H1 (cell line): Measurements from ENCODE around the gene SMARCD1. TPM values are rescaled to one million over a fixed set of nuclear protein-coding genes. Genes with fewer than 3 reads are reported as not detected.
A peak's percentile ranks its signal among the peaks of the same experiment; 100 is the strongest.

Experiments
- BCL11A ChIP-seq, 2 experiments: IDR thresholded peaks; one replicate each; pipeline ENCODE4 v1.6.1; 2011; ENCODE audit warnings: low read depth in 2 of 2, low read length in 2 of 2, mild to moderate bottlenecking in 2 of 2
- CBX5 ChIP-seq: fragments of 300-800, 300-1000 bp; sonication (generic); IDR thresholded peaks from 2 replicates; pipeline ENCODE4 v1.7.1; 2016; ENCODE audit warnings: antibody characterized with exemption, low read length, low read depth
- CBX8 ChIP-seq: fragments of 300-800, 300-1000 bp; sonication (generic); IDR thresholded peaks from 2 replicates; pipeline ENCODE4 v1.7.1; 2016; ENCODE audit warnings: low read depth, low read length, borderline replicate concordance
- CHD1 ChIP-seq: IDR thresholded peaks from 2 replicates; pipeline ENCODE4 v1.6.1; 2012; ENCODE audit warnings: low read depth, low read length, improper control_type of control experiment
- GABPA ChIP-seq: IDR thresholded peaks from 2 replicates; pipeline ENCODE4 v1.6.1; 2011; ENCODE audit warnings: mild to moderate bottlenecking, low read length, moderate library complexity, borderline replicate concordance; ENCODE audit not compliant: insufficient read depth
- GTF2F1 ChIP-seq: IDR thresholded peaks from 2 replicates; pipeline ENCODE4 v1.6.1; 2012; ENCODE audit warnings: low read depth, low read length, improper control_type of control experiment, borderline replicate concordance
- JUND ChIP-seq: IDR thresholded peaks from 2 replicates; pipeline ENCODE4 v1.6.1; 2011; ENCODE audit warnings: mild to moderate bottlenecking, improper control_type of control experiment, low read length
- KDM1A ChIP-seq: fragments of 200-600, 300-600 bp; sonication (generic); IDR thresholded peaks from 2 replicates; pipeline ENCODE4 v1.7.1; 2016; ENCODE audit warnings: mild to moderate bottlenecking, low read length, borderline replicate concordance
- KDM4A ChIP-seq: IDR thresholded peaks from one replicate; pipeline ENCODE4 v1.7.1; 2012; ENCODE audit warnings: low read depth, mild to moderate bottlenecking, moderate library complexity, low read length, inconsistent platforms; ENCODE audit not compliant: severe bottlenecking
- PHF8 ChIP-seq: fragments of 200-600 bp; sonication (generic); conservative IDR thresholded peaks from 2 replicates; pipeline ENCODE4 v1.7.1; 2012; ENCODE audit warnings: low read depth, mild to moderate bottlenecking, inconsistent platforms, low read length, moderate library complexity
- SP1 ChIP-seq: IDR thresholded peaks from 2 replicates; pipeline ENCODE4 v1.6.1; 2011; ENCODE audit warnings: low read depth, low read length
- SP4 ChIP-seq: IDR thresholded peaks from 2 replicates; pipeline ENCODE4 v1.6.1; 2012; ENCODE audit warnings: low read length, inconsistent platforms
- SUZ12 ChIP-seq: fragments of 200-600 bp; sonication (generic); IDR thresholded peaks from 2 replicates; pipeline ENCODE4 v1.6.1; 2012; ENCODE audit warnings: mild to moderate bottlenecking, inconsistent platforms, low read length, moderate library complexity, mixed read lengths
- polyA plus RNA-seq, 7 experiments: library from polyadenylated mRNA; depleted of rRNA in 3 of 7; stranded (reverse) in 5 of 7; unstranded in 2 of 7; fragments of >200 nt in 5 of 7; fragments of 200-250 nt in 2 of 7; gene quantifications; 1 replicate in 5 of 7; 2 replicates in 1 of 7; 4 replicates in 1 of 7; pipeline versions ENCODE4 v1.2.1 to v1.2.3, GENCODE V29; 2011 to 2013; ENCODE audit warnings: missing spikeins in 2 of 7, mixed read lengths in 2 of 7
- total RNA-seq: library from RNA; stranded (reverse); fragmentation: NEBNext Ultra II Directional; extraction: Animal tissue kit (Norgen Biotek cat#: 25700); gene quantifications from 2 replicates; pipeline ENCODE4 v1.2.1, GENCODE V29; 2021
- TF ChIP-seq, protein P1 (sequence below): IDR thresholded peaks from 2 replicates; pipeline ENCODE4 v1.6.1; 2012; ENCODE audit warnings: inconsistent platforms
- TF ChIP-seq, protein P2 (sequence below), 3 experiments: IDR thresholded peaks; 1 replicate in 2 of 3; 2 replicates in 1 of 3; pipeline versions ENCODE4 v1.5.1 to v1.6.1; 2011; ENCODE audit warnings: low read length in 3 of 3, mild to moderate bottlenecking in 3 of 3, inconsistent platforms in 2 of 3, low read depth in 1 of 3, moderate library complexity in 1 of 3; ENCODE audit not compliant: insufficient read depth in 1 of 3; ENCODE audit errors: control extremely low read depth in 1 of 3

The SMARCD1 gene
- total and polyA plus RNA-seq, 2 of the 8 experiments (the other 6 are each of a cell fraction or from before 2014, with no cell fraction given), result 128 to 130 TPM

DNA sequence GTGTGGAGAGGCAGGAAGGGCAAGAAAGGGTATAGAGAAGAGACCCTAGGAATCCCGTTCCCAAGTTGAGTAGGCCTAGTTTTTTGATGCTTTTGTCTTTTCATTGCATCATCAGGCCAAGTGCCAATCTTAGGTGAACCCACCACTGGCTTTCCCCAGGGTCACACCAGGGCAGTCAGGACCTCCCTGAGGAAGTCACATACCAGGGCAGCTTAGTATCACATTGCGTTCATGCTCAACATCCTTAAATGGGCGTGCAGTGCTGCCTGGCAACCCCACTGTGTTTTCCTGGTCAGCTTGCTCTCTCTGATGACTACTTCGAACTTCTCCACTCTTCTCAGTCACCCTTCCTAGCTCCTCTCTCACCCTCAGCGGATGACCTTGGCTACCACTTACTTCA is 18.7 kb upstream of the SMARCD1 start (continued):
- TF ChIP-seq KDM4A, result no peak
- TF ChIP-seq CHD1, result no peak
- no peak for TF ChIP-seq CBX5
- TF ChIP-seq, protein P1, sequence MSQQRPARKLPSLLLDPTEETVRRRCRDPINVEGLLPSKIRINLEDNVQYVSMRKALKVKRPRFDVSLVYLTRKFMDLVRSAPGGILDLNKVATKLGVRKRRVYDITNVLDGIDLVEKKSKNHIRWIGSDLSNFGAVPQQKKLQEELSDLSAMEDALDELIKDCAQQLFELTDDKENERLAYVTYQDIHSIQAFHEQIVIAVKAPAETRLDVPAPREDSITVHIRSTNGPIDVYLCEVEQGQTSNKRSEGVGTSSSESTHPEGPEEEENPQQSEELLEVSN, result no peak
- TF ChIP-seq, protein P2, sequence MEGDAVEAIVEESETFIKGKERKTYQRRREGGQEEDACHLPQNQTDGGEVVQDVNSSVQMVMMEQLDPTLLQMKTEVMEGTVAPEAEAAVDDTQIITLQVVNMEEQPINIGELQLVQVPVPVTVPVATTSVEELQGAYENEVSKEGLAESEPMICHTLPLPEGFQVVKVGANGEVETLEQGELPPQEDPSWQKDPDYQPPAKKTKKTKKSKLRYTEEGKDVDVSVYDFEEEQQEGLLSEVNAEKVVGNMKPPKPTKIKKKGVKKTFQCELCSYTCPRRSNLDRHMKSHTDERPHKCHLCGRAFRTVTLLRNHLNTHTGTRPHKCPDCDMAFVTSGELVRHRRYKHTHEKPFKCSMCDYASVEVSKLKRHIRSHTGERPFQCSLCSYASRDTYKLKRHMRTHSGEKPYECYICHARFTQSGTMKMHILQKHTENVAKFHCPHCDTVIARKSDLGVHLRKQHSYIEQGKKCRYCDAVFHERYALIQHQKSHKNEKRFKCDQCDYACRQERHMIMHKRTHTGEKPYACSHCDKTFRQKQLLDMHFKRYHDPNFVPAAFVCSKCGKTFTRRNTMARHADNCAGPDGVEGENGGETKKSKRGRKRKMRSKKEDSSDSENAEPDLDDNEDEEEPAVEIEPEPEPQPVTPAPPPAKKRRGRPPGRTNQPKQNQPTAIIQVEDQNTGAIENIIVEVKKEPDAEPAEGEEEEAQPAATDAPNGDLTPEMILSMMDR (IDR thresholded peaks at IDR 0.05; ENCODE audit: control extremely low read depth in 1 of 3, insufficient read depth in 1 of 3, low read depth in 1 of 3, low read length in 3 of 3), result no peak
- no peak for TF ChIP-seq CBX8
- peak; percentile 25; the same call in 1 of the 2 replicates for TF ChIP-seq JUND
- no peak for TF ChIP-seq SP4
- no peak for TF ChIP-seq SP1
- TF ChIP-seq GABPA, result no peak
- TF ChIP-seq BCL11A (IDR thresholded peaks at IDR 0.05; ENCODE audit: low read depth in 2 of 2, low read length in 2 of 2), result no peak
- no peak for TF ChIP-seq GTF2F1
- no peak for TF ChIP-seq SUZ12
- no peak for TF ChIP-seq PHF8
- no peak for TF ChIP-seq KDM1A
- TF ChIP-seq, all 59 proteins: peak for 7
